Loucy (cell line): ENCODE data around the gene CRACDL.

Source experiments
- H2AFZ ChIP-seq: fragments of 200-600 bp; sonication (generic); 2 replicates; pipeline ENCODE4 v1.6.0; 2016; ENCODE audit warnings: antibody characterized with exemption, mild to moderate bottlenecking, low read length, moderate library complexity
- H3F3A ChIP-seq: fragments of 200-600 bp; 2 replicates; pipeline ENCODE4 v1.6.0; 2016; ENCODE audit warnings: antibody characterized with exemption, low read depth, mild to moderate bottlenecking
- H3K27me3 ChIP-seq: fragments of 200-600 bp; sonication (generic); 2 replicates; pipeline ENCODE4 v1.6.1; 2014; ENCODE audit warnings: low read length, mild to moderate bottlenecking; ENCODE audit not compliant: insufficient read depth, poor library complexity, severe bottlenecking
- H3K36me3 ChIP-seq: fragments of 200-600 bp; sonication (generic); 2 replicates; pipeline ENCODE4 v1.6.1; 2016; ENCODE audit warnings: low read length; ENCODE audit not compliant: insufficient read depth
- H3K4me1 ChIP-seq: fragments of 200-600 bp; sonication (generic); 2 replicates; pipeline ENCODE4 v1.5.1; 2014; ENCODE audit warnings: low read length, mild to moderate bottlenecking; ENCODE audit not compliant: insufficient read depth, poor library complexity, severe bottlenecking
- H3K4me2 ChIP-seq: fragments of 200-600 bp; sonication (generic); 2 replicates; pipeline ENCODE4 v1.6.0; 2014; ENCODE audit warnings: antibody characterized with exemption, low read length, low read depth, mild to moderate bottlenecking; ENCODE audit not compliant: poor library complexity, severe bottlenecking
- H3K4me3 ChIP-seq: fragments of 200-600 bp; sonication (generic); 2 replicates; pipeline ENCODE4 v1.5.1; 2014; ENCODE audit warnings: low read length, mild to moderate bottlenecking, mixed read lengths; ENCODE audit not compliant: poor library complexity, severe bottlenecking
- H3K79me2 ChIP-seq: fragments of 200-600 bp; sonication (generic); 2 replicates; pipeline ENCODE4 v1.6.1; 2014; ENCODE audit warnings: low read length; ENCODE audit not compliant: insufficient read depth
- H3K9ac ChIP-seq: fragments of 200-600 bp; sonication (generic); 2 replicates; pipeline ENCODE4 v1.6.0; 2014; ENCODE audit warnings: mild to moderate bottlenecking, low read depth, low read length, moderate library complexity; ENCODE audit not compliant: poor library complexity, severe bottlenecking
- H3K9me2 ChIP-seq: fragments of 200-600 bp; sonication (generic); replicated peaks from 2 replicates; pipeline ENCODE4 v1.6.1; 2016; ENCODE audit warnings: low read depth, low read length, mixed read lengths
- H3K9me3 ChIP-seq: fragments of 200-600 bp; sonication (generic); 2 replicates; pipeline ENCODE4 v1.6.1; 2014; ENCODE audit warnings: mild to moderate bottlenecking, antibody characterized with exemption, low read length, low read depth; ENCODE audit not compliant: insufficient read depth
- H4K20me1 ChIP-seq: fragments of 200-600 bp; sonication (generic); 2 replicates; pipeline ENCODE4 v1.6.0; 2014; ENCODE audit warnings: antibody characterized with exemption, low read length, mild to moderate bottlenecking; ENCODE audit not compliant: insufficient read depth, poor library complexity, severe bottlenecking
- EZH2phosphoT487 ChIP-seq: fragments of 200-600 bp; IDR thresholded peaks from 2 replicates; pipeline ENCODE4 v1.6.1; 2018; ENCODE audit warnings: antibody characterized with exemption, mild to moderate bottlenecking, moderate library complexity, borderline replicate concordance
- TF ChIP-seq, protein P1 (sequence below): fragments of 200-600 bp; sonication (generic); conservative IDR thresholded peaks from 2 replicates; pipeline ENCODE4 v1.5.1; 2014; ENCODE audit warnings: mild to moderate bottlenecking, antibody characterized with exemption, low read length

Gene CRACDL

GRCh38 chr2:98927027-98927426, 9.0 kb downstream of the CRACDL start:
- H2AFZ ChIP-seq, result no peak overlapping the region
- H3F3A ChIP-seq, result no peaks in the 10 kb centered on the region
- no peaks in the 10 kb centered on the region for H3K36me3 ChIP-seq
- H3K79me2 ChIP-seq, result no peaks in the 10 kb centered on the region
- no peaks in the 10 kb centered on the region for H3K4me1 ChIP-seq
- H3K9me3 ChIP-seq, result peaks cover 4% of the 10 kb centered on the region; the same call in 1 of the 2 replicates
- no peak overlapping the region for H3K4me3 ChIP-seq
- no peaks in the 10 kb centered on the region for H4K20me1 ChIP-seq
- H3K27me3 ChIP-seq, result no peaks in the 10 kb centered on the region
- TF ChIP-seq, protein P1, sequence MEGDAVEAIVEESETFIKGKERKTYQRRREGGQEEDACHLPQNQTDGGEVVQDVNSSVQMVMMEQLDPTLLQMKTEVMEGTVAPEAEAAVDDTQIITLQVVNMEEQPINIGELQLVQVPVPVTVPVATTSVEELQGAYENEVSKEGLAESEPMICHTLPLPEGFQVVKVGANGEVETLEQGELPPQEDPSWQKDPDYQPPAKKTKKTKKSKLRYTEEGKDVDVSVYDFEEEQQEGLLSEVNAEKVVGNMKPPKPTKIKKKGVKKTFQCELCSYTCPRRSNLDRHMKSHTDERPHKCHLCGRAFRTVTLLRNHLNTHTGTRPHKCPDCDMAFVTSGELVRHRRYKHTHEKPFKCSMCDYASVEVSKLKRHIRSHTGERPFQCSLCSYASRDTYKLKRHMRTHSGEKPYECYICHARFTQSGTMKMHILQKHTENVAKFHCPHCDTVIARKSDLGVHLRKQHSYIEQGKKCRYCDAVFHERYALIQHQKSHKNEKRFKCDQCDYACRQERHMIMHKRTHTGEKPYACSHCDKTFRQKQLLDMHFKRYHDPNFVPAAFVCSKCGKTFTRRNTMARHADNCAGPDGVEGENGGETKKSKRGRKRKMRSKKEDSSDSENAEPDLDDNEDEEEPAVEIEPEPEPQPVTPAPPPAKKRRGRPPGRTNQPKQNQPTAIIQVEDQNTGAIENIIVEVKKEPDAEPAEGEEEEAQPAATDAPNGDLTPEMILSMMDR, result no peak
- no peak for TF ChIP-seq EZH2phosphoT487
- H3K4me2 ChIP-seq, result no peak overlapping the region
- H3K9ac ChIP-seq, result no peak overlapping the region
- H3K9me2 ChIP-seq, result no peaks in the 10 kb centered on the region

- H3K4me3 ChIP-seq, result no peak overlapping the region
- no peaks in the 10 kb centered on the region for H3K27me3 ChIP-seq
- TF ChIP-seq EZH2phosphoT487, result no peak
- TF ChIP-seq, protein P1, result no peak
- H3K4me1 ChIP-seq, result no peaks in the 10 kb centered on the region
- no peak overlapping the region for H2AFZ ChIP-seq
- H3K9ac ChIP-seq, result no peak overlapping the region
- no peaks in the 10 kb centered on the region for H3K9me2 ChIP-seq
- H3K9me3 ChIP-seq, result peaks cover 4% of the 10 kb centered on the region; the same call in 1 of the 2 replicates
- H3K4me2 ChIP-seq, result no peak overlapping the region
- H3F3A ChIP-seq, result no peaks in the 10 kb centered on the region
- no peaks in the 10 kb centered on the region for H3K79me2 ChIP-seq
- no peaks in the 10 kb centered on the region for H4K20me1 ChIP-seq
- H3K36me3 ChIP-seq, result no peaks in the 10 kb centered on the region
These were observed 9.4 kb downstream of the CRACDL start for GRCh38 chr2:98926601-98927000.

GRCh38 chr2:98924910-98925309, 11.1 kb downstream of the CRACDL start:
- Histone ChIP-seq H3K9me2 (no peaks in the 10 kb centered on the region), H3K36me3 (no peaks in the 10 kb centered on the region), H3K4me2 (no peak overlapping the region), H3K4me3 (no peak overlapping the region), H3K9me3 (peaks cover 4% of the 10 kb centered on the region; the same call in 1 of the 2 replicates), H3K9ac (no peak overlapping the region), H3K79me2 (no peaks in the 10 kb centered on the region), H4K20me1 (no peaks in the 10 kb centered on the region), H3K4me1 (no peaks in the 10 kb centered on the region), H2AFZ (no peak overlapping the region), H3K27me3 (no peaks in the 10 kb centered on the region), H3F3A (no peaks in the 10 kb centered on the region)
- TF ChIP-seq EZH2phosphoT487, result no peak
- TF ChIP-seq, protein P1, result no peak
